DND-41 (cell line): Measurements from ENCODE around the gene CAD.

Experiments
- CTCF ChIP-seq: IDR thresholded peaks from 2 replicates; pipeline ENCODE4 v1.5.1; 2012; ENCODE audit warnings: borderline replicate concordance, low read length, moderate library complexity, mild to moderate bottlenecking; ENCODE audit not compliant: poor library complexity, severe bottlenecking; ENCODE audit errors: extremely low read depth
- EZH2 ChIP-seq: IDR thresholded peaks from 3 replicates; pipeline ENCODE4 v1.6.1; 2012; ENCODE audit warnings: borderline replicate concordance, low read depth, mild to moderate bottlenecking, moderate library complexity, low read length, inconsistent platforms; ENCODE audit not compliant: severe bottlenecking

DNA sequence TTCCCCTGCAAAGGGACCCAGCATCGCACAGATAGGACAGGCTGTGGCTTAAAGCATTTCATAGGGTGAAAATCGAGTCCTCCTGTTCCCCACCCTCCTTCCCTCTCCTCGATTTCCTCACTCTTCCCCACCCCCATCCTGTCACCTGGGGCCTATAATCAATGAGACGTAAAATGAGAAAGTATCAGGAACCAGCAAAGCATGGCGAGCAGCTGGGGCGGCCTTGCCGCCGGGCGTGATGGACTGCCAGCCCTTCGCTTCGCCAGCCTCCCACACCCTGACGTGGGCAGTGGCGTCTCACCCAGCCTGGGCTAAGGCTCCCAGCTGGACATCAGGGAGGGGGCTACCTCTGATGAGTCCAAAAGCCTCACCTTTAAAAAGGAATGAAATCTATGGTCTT is 34.6 kb downstream of the CAD start:
- TF ChIP-seq CTCF (no peak), EZH2 (no peak)
